ENCODE results near the gene POTEC. TPM values are rescaled to one million over a fixed set of nuclear protein-coding genes. Genes with fewer than 3 reads are reported as not detected.

POTEC gene
- total RNA-seq = not detected in 2 replicates

DNA sequence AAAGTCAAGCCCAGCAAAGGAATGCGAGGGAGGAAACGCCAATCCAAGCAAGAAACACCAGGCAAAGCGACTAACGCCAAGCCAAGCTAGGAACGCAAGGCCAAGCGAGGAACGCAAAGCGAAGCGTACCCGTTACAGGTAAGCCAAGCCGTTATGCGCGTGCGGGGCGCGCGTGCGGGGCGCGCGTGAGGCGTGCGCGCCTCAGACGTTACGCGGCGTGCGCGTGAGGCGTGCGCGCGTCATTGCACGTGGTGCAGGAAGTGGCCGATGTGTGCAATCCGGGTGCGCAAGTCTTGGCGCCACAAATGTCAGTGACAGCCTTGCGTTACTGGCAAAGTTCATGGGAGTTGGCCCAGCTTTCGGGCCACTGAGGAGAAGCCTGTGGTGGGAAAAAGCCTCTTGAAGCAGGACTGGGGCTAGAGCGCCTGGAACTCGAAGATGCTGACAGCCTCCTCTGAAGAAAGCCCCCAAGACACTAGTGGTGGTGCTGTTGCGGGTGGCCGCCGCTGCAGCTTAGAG, at the start of gene POTEC:
Gene POTEC (minus strand): TSS at position 155 of the 519 bp plus-strand sequence. CDS start 454 bp downstream, outside the sequence.

Other genes starting within 250 kb of the POTEC start
- not detected in 2 replicates for gene ANKRD30B, start 204.6 kb upstream of the POTEC start, total RNA-seq

Measured in cardiac atrium fibroblast (primary cell).